Inferior parietal cortex (tissue), 1 donor: Measurements from ENCODE around the gene RNF130.
A peak's percentile ranks its signal among the peaks of the same experiment; 100 is the strongest.

Experiments used
- DNase-seq: peaks from one replicate; pipeline ENCODE4 v3.0.0-alpha.2; 2016; ENCODE audit errors: extremely low spot score

The RNF130 gene

DNA sequence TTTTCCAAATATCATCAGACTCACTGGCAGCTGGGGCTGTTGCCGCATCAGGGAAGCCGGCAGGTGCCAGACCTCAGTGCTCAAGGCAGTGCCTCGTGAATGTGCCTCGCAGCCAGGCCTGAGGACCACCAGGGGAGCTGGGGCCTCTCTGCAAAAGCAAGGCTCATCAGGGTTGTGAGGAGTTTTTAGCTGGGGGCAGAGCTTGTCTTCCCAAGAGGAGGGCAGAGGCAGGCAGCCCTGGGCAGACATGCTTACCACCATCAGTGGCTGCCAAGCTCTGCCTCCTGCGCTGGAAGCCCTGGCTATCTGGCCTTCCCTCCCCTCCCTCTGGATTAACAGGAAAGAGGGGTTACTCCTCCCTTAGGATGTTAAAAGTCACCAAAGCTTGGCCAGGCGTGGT lies 155.0 kb downstream of the RNF130 start:
- no peak for DNase-seq

DNA sequence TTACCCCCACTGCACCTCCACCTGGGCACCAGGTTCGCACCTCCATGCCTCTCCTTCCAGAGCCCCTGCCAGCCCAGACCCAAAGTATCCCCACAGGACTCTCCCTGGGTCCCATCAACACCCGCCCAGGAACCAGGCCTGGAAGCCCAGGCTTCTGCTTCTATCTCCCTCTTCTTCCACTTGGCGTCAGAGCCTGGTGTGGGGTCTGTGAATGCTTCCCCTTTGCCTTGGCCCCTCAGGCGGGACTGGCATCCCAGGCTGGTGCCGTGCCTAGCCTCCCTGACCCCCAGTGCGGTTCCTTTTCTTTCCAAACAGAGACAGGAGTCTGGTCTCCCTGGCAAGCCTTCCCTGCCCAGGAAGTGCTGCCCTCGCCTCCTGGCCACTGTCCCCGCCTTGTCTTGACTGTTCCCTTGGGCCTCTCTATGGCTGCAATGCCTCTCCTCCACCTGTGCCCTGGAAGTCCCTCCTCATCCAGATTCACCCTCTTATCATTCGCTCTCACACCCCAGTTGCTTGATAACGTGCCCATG lies 156.1 kb downstream of the RNF130 start:
- DNase-seq: no peak

DNA sequence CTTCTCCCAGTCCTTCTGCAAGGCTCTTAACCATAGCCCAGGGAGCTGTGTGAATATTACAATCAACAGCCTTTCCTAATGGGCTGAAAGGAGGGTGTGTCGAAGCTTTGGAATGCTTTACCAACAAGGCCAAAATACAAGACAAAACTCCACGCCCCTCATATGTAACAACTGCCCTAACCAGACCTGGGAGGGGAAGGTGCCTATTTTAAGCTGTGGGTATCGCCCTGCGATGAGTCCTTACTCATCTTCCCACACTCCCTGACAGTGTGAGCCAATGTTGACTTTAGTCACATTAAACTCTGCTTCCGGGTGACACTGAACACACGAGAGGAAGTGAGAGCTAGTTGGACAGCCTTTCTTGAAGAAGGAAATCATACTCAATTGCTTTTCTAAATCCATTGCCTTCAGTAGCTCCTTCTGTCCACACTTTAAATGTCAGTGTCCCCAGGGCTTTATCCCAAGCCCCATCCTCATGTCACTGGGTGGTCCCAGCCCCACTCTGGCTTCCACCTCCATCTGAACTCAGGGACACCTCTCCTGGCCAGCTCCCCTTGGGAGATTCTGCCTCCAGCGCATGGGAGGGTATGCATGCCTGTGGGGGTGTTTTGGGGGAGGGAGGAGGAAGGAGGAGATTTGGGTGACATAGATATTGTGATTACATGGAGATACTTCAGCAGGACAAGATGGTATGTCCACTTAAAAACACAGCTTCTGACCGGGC lies 157.4 kb downstream of the RNF130 start:
- no peak for DNase-seq

DNA sequence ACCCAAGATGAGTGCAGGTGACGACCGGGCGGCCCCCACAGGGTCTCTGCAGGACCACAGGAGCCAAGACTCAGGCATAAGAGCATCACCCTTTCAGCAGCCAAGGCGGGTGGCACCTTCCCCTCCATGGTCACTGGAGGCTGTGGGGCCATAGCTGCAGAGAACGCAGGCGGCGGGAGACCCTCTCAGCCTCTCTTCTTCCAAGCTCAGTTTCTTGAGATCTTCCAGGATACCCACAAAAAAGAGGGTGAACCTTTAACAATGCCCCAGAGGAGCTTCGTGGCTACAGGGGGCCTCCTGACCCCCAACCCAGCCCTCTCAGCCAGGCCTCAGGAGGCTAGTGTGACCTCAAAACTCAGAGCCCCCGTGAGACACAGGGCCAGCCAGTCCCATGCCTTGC lies 158.1 kb downstream of the RNF130 start:
- no peak for DNase-seq

DNA sequence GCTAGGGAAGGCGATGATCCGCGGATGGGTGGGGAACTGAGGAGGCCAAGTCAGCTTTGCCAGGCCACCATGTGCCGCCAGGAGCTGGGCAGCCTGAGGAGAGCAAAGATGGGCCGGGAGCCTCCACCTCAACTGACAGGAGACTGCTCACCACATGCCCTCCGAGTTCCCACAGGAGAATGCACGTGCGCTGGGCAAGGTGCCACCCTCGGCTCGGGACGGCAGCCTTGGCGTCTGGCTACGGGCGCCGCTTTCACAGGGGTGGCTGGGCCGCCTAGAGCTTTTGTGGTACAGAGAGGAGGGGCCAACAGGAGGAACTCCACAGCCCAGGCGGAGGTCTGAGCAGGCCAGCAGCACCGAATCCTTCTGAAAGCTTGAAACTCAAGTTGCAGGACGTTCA lies 158.6 kb downstream of the RNF130 start:
- no peak for DNase-seq

DNA sequence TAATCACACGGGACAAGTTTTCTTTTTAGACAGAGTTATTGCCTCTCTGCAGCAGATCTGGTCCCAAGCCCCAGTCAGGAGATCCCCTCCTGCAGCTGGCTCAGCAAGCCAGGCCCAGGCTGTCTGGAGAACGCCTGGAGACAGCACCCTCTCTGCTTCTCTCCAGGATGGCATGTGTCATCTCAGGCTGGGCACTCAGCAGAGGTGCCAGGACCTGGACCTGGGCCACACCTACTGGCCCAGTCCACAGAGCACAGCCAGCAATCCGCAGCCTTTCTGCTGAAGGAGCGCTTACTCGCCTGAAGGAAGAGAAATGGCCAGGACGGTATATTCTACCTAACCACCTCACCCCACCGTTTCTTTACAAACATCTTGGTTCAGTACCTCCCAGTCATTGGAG lies 159.2 kb downstream of the RNF130 start:
- DNase-seq: no peak

DNA sequence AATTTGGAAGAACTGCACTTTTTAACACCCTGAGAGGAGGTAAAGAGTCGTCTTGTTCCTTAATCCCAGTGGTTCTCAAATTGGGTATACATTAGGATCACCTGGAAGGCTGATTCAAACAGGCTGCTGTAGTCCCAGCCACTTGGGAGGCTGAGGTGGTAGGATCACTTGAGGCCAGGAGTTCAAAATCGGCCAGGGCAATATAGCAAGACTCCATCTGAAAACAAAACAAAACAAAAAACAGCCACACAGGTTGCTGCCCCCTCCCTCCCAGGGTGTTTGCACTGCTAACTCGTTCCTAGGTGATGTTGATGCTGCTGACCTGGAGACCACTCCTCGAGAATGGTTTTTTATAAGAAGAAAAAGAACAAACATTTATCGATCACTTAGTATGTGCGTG lies 162.3 kb downstream of the RNF130 start:
- DNase-seq: no peak

DNA sequence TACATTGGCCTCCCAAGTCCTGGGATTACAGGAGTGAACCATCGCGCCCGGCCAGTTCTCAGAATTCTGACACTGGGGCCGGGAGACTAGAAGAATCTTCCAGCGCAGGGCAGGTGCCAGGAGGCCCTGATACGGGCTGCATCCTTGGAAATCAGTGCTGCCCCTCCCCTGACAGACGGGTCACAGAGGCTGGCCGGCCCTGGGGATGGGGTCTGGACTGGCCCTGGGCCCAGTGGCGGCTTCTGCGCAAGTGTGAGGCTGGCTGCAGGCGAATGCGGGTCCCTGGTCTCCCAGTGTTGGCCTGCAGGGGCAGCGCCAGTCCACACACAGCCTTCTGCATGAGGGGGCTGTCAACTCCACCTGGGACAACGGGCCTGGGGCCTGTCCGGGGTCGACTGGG lies 163.0 kb downstream of the RNF130 start:
- no peak for DNase-seq

DNA sequence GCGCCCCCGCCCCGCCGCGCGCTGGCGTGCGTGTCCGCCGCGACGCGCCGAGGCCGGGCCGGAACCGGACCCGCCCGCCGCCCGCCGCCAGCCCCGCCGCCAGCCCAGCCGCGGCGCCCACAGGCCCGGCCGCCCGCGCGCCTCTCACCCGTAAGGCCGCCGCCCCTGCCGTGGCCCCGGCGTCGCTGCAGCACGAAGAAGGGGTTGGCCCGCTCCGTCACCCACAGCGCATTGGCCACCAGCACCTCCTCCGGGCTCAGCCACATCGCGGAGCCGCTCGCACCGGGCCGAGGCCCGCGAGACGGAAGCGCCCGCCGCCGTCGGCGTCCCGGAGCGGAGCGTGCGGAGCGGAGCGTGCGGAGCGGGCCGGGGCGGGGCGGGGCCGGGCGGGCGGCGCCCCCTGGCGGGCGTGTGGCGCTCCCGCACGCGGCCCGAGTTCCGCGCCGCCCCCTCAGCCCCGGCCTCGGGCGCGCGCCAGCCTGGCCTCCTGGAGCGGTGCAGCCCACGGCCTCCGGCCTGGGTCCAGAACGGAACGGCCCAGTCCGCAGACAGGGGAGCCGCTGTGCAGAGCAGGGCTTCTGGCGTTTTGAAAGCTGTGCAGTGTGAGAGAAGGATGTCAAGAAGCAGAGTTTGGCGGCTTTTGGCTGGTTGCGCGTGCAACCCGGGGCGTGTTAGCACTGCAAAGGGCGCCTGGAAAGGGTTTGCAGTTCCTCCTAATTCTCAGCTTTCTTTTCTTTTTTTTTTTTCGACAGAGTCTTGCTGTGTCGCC lies 163.8 kb downstream of the RNF130 start, which contains the start of gene TBC1D9B:
TSS of gene TBC1D9B (minus strand) at position 342 of the 769 bp plus-strand sequence. CDS start at position 266, 76 bp downstream.
- DNase-seq: peak; percentile 54

DNA sequence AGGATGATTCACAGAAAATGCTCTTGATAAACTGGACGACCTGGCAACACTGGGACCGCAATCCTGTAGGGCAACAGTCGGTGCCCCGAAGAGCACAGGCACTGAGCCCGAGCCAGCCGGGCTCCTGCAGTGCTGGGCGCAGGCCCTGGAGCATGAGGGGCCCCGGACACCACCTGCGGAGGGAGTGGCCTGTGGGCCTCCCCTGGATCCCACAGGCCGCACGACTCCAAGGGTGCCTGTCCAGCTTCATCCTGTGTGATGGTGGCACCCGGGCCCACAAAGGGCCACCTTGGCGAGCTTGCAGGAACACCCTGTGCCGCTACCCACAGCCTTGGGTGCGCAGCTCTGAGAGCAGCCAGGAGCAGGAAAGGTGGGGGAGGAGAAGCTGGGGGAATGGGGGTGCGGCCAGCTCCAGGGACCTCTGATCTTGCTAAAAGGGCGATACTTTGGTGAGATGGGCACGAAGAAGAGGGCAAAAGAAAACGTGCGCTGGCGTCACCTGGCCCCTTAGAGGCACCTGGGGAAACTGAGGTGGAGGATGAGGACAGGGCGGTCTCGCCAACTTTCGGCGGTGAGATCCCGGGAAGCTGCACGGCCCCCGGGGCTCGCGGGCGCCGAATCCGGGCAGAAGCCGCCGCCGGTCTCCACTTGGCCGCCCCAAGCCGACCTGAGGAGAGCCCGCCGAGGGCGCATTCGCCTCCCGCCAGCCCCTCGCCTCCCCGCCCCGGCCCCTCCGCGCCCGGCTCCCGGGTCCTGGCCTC lies 164.6 kb downstream of the RNF130 start:
- no peak for DNase-seq

DNA sequence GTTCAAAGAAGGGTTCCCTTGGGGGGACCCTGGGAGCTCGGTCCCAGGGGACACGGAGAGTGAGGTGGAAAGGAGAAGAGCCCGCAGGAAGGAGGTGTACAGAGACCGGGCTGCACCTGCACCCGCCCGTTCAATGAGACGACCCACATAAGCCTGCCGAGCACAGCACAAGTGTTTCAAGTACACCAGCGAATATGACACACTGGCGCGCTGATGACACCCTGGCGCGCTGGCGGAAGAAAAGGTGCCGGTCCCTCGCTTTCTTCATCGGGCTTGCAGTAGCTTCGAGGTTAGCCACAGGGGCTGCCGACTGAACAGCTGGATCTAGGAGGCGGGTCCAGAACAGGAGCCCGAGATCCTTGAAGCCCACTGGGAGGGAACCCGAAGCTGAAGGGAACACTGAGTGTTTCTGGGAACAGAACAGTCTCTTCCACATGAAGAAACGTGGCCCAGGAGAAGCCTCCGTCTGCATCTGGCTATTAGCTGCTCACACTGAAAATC lies 165.2 kb downstream of the RNF130 start:
- DNase-seq: no peak

DNA sequence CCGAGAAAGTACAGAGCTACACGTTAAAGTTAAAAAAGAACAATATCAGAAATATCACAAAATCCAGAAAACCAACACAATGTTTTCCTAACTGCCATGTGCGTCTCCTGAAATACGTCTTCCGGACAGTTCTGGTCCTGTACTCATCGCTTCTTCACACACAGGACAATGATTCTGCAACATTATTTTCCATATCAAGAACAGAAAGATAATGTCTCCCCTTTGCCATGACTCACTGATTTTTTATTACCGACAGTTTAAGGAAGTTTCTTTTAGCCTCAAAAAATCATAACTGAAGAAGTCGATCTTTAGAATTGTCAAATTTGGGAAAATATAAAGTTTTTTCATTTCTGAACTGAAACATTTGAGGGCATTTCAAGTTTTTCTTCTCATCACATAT lies 166.4 kb downstream of the RNF130 start:
- DNase-seq: no peak
